Measurements from ENCODE around the gene LY6G5B.

LY6G5B gene

DNA sequence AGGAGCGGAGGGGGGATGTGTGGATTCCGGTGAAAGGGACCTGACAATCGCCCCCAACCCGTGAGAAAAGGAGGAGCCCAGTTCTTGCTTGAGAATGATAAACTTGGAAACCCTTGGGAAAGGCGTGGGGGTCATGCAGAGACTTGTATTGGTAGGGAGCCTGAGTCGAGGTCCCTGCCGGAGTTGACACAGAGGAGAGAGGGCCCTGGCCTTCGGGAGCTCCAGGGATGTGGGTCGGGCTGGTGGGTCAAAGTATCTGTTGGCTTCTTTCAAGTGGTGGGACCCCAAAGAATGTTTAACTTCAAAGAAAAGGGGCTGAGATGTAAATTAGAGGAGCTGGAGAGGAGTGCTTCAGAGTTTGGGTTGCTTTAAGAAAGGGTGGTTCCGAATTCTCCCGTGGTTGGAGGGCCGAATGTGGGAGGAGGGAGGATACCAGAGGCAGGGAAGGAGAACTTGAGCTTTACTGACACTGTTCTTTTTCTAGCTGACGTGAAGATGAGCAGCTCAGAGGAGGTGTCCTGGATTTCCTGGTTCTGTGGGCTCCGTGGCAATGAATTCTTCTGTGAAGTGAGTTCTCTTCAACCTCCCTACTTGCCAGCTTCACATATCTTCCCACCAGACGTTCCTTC lies 3.3 kb upstream of the LY6G5B start:
- DNase-seq (ENCODE audit: low read depth) = peak; percentile 31
- peak overlapping the region; percentile 66 for H3K4me3 ChIP-seq (ENCODE audit: low read length)
- TF ChIP-seq, protein P1, sequence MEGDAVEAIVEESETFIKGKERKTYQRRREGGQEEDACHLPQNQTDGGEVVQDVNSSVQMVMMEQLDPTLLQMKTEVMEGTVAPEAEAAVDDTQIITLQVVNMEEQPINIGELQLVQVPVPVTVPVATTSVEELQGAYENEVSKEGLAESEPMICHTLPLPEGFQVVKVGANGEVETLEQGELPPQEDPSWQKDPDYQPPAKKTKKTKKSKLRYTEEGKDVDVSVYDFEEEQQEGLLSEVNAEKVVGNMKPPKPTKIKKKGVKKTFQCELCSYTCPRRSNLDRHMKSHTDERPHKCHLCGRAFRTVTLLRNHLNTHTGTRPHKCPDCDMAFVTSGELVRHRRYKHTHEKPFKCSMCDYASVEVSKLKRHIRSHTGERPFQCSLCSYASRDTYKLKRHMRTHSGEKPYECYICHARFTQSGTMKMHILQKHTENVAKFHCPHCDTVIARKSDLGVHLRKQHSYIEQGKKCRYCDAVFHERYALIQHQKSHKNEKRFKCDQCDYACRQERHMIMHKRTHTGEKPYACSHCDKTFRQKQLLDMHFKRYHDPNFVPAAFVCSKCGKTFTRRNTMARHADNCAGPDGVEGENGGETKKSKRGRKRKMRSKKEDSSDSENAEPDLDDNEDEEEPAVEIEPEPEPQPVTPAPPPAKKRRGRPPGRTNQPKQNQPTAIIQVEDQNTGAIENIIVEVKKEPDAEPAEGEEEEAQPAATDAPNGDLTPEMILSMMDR (IDR thresholded peaks at IDR 0.05; ENCODE audit: insufficient read depth, low read depth, low read length, missing control alignments) = no peak

DNA sequence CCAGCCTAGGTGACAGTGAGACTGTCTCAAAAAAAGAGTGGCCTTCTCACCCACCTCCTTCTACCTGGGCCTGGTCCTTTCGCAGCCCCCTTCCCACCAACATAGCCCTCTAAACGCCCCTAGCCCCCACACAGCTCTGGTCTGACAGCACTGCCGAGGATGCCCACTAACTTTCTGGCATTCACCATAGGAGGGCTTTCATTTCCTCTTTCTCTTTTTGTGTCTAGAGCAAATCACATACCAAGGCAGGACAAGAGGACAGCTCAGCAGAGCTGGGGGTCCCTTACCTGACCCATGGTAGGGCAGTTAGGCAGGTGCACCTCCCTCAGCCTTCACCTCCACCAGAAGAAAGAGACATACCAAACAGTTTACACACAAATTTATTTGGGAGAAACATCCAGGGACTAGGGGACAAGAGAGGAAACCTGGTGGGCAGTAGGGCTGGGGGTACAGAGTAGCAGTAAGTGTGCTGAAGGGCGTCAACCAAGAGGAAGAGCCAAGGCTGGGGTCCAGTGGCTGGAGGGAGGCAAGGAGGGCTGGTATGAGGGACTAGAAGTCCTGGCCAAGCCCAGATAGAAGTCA lies 6.6 kb downstream of the LY6G5B start:
- DNase-seq (ENCODE audit: low read depth) = no peak
- no peak overlapping the region for H3K4me3 ChIP-seq (ENCODE audit: low read length)
- TF ChIP-seq, protein P1 (IDR thresholded peaks at IDR 0.05; ENCODE audit: insufficient read depth, low read depth, low read length, missing control alignments) = no peak

DNA sequence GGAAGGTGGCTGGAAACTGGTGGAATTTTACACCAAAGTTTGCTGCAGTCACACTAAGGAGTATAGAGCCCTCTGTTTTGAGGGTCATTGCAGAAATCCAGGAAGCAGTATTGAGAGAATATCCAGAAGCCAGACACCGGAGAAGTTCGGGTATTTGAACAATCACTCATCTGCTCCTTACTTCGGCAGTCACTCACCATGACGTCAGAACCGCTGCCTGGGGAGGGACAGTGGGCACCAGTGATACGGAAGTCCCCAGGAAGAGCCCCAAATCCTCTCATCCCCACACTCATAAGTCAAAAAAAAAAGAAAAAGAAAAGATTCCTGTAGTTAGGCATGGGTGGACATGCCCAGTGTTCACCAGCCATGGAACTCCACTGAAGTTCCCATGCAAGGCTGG lies 7.1 kb downstream of the LY6G5B start:
- DNase-seq (ENCODE audit: low read depth) = peak; percentile 38
- TF ChIP-seq, protein P1 (IDR thresholded peaks at IDR 0.05; ENCODE audit: insufficient read depth, low read depth, low read length, missing control alignments) = no peak
- no peak overlapping the region for H3K4me3 ChIP-seq (ENCODE audit: low read length)

DNA sequence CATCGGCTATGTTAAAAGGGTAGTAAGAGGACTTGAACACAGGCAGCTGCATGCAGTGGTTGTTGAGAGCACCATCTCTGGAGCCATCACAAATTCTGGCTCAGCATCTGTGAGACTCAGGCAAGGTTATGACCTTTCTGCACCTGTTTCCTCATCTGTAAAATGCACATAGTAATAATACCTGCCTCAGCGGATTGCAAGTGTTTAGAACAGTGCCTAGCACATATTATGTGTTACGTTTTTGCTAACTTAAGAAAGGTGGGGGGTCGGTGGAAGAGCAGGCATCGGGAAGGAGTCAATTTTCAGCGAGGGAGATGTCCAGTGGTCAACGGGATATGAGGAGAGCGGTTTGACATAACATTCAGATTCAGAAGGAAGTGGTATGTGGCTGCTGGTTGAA lies 8.2 kb downstream of the LY6G5B start:
- TF ChIP-seq, protein P1 (IDR thresholded peaks at IDR 0.05; ENCODE audit: insufficient read depth, low read depth, low read length, missing control alignments) = no peak
- DNase-seq (ENCODE audit: low read depth) = no peak
- H3K4me3 ChIP-seq (ENCODE audit: low read length) = no peak overlapping the region

DNA sequence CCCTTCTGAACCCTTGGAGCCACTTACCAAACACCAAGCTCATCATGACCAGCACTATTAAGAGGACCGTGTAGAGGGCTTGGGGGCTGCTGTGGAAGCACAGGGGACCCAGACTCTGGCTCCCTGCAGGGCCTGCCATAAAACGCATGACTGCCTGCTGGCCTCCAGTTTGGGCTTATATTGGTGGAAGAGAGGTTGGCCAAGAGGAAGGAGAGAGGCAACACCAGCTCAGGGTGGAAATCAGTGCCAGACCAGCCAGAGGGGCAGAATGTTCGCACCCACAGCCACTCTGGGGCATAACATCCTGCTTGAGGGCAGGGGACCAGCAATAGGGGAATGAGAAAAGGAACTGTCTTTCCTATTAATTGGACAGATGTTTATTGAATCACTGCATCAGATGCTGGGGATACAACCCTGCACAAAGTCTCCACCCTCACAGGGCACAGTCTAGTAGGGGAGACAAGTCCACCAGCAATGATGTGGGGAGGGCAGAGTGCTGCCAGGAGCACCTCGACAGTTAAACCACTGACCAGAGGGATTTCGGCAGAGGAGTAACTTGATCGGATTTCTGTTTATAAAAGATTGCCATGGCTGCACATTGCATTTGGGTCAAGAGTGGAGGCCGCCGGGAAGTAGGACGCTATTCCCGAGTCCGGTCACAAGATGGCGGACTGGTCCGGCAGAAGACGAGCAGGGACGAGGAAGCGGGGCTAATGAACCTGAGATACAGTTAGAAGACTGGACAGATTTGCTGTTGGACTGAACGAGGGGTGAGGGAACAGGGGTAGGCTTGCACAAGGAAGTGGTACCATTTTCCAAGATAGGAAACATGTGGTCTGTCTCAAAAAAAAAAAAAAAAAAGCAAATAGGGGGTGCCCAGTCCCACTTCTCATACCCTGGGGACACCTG lies 10.7 kb downstream of the LY6G5B start, which contains the start of gene LY6G5C:
Gene LY6G5C (minus strand): TSS at position 842 of the 909 bp plus-strand sequence. CDS start 694 bp downstream, at position 148.
- TF ChIP-seq, protein P1 (IDR thresholded peaks at IDR 0.05; ENCODE audit: insufficient read depth, low read depth, low read length, missing control alignments) = peak; percentile 81
- DNase-seq (ENCODE audit: low read depth) = peak; percentile 87
- H3K4me3 ChIP-seq (ENCODE audit: low read length) = peak within 1 kb of the TSS; percentile 45

DNA sequence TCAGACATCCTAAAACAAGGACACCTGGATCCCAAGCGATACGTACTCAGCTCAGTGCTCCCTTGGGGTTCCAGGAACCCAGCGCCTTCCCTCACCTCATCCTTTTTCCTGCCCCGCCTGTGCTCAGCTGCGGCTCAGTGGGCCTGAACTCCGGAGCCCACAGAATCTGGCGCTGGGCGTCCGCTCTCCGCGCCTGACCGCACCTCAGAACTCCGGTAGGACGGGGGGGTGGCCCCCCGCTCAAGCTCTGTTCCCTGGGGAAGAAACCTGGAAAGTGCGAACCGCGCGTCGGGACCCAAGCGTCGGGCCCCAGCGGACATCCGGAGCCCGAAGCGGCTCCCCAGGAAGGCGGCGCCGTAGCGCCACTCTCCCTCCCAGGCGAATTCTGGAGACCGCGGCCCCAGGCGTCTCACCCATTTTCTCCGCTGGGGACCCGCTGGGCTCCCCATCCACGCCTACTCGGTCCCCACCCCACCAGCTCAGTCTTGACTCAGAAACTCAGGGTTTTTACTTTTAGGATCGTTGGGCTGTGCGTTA lies 11.4 kb downstream of the LY6G5B start:
- TF ChIP-seq, protein P1 (IDR thresholded peaks at IDR 0.05; ENCODE audit: insufficient read depth, low read depth, low read length, missing control alignments) = no peak
- DNase-seq (ENCODE audit: low read depth) = peak; percentile 34
- peak overlapping the region; percentile 45 for H3K4me3 ChIP-seq (ENCODE audit: low read length)
